HUES48 (cell line): ENCODE results near the gene RASSF5.

ENCODE experiments used
- H3K27ac ChIP-seq: one replicate; pipeline ENCODE4 v1.7.0; 2013; ENCODE audit warnings: low read depth, low read length, inconsistent platforms
- H3K27me3 ChIP-seq: 2 replicates; pipeline ENCODE4 v1.6.1; 2013; ENCODE audit warnings: mild to moderate bottlenecking, low read length; ENCODE audit not compliant: control insufficient read depth, insufficient read depth
- H3K36me3 ChIP-seq: 2 replicates; pipeline ENCODE4 v1.6.1; 2013; ENCODE audit warnings: low read length; ENCODE audit not compliant: control insufficient read depth, insufficient read depth
- H3K4me1 ChIP-seq: 2 replicates; pipeline ENCODE4 v1.6.1; 2013; ENCODE audit warnings: mild to moderate bottlenecking, low read length; ENCODE audit not compliant: control insufficient read depth, insufficient read depth
- H3K4me3 ChIP-seq: 2 replicates; pipeline ENCODE4 v1.5.1; 2013; ENCODE audit warnings: mild to moderate bottlenecking, low read depth, low read length
- H3K9ac ChIP-seq: 2 replicates; pipeline ENCODE4 v1.6.1; 2013; ENCODE audit warnings: mild to moderate bottlenecking, low read depth, low read length, moderate library complexity
- H3K9me3 ChIP-seq: 2 replicates; pipeline ENCODE4 v1.6.1; 2013; ENCODE audit warnings: low read length; ENCODE audit not compliant: control insufficient read depth, insufficient read depth

Gene RASSF5

GRCh38 chr1:206582971-206583706 is 75.8 kb downstream of the RASSF5 start:
- Histone ChIP-seq H3K4me3 (no peak overlapping the region), H3K9me3 (no peaks in the 10 kb centered on the region), H3K27ac (no peak overlapping the region), H3K27me3 (no peaks in the 10 kb centered on the region), H3K4me1 (peaks cover 2% of the 10 kb centered on the region; the same call in 1 of the 2 replicates), H3K36me3 (no peaks in the 10 kb centered on the region), H3K9ac (no peak overlapping the region)

GRCh38 chr1:206583707-206584648 is 76.6 kb downstream of the RASSF5 start:
- H3K27ac ChIP-seq = no peak overlapping the region
- no peak overlapping the region for H3K4me3 ChIP-seq
- H3K4me1 ChIP-seq = peaks cover 2% of the 10 kb centered on the region; the same call in 1 of the 2 replicates
- no peaks in the 10 kb centered on the region for H3K9me3 ChIP-seq
- no peaks in the 10 kb centered on the region for H3K27me3 ChIP-seq
- 0 out of 2 replicates have a peak, but pooled peaks cover 2% of the 10 kb centered on the region for H3K36me3 ChIP-seq
- H3K9ac ChIP-seq = no peak overlapping the region

- Histone ChIP-seq H3K27ac (no peak overlapping the region), H3K4me3 (no peak overlapping the region), H3K27me3 (no peaks in the 10 kb centered on the region), H3K9me3 (no peaks in the 10 kb centered on the region), H3K36me3 (0 out of 2 replicates have a peak, but pooled peaks cover 8% of the 10 kb centered on the region), H3K4me1 (peaks cover 2% of the 10 kb centered on the region; the same call in 1 of the 2 replicates), H3K9ac (no peak overlapping the region)
Observed at GRCh38 chr1:206584683-206585082, 77.4 kb downstream of the RASSF5 start.

- H3K36me3 ChIP-seq = peaks cover 25% of the 10 kb centered on the region; the same call in 1 of the 2 replicates
- H3K9me3 ChIP-seq = no peaks in the 10 kb centered on the region
- H3K9ac ChIP-seq = no peak overlapping the region
Observed at GRCh38 chr1:206586501-206587445, 79.4 kb downstream of the RASSF5 start.

GRCh38 chr1:206587904-206588303 is 80.6 kb downstream of the RASSF5 start:
- Histone ChIP-seq H3K9me3 (no peaks in the 10 kb centered on the region), H3K9ac (no peak overlapping the region), H3K27me3 (no peaks in the 10 kb centered on the region), H3K4me1 (peaks cover 2% of the 10 kb centered on the region; the same call in 1 of the 2 replicates), H3K36me3 (peaks cover 35% of the 10 kb centered on the region), H3K4me3 (no peak overlapping the region), H3K27ac (no peak overlapping the region)

More at GRCh38 chr1:206586501-206587445, 79.4 kb downstream of the RASSF5 start:
- no peak overlapping the region for H3K4me3 ChIP-seq
- no peak overlapping the region for H3K27ac ChIP-seq
- no peaks in the 10 kb centered on the region for H3K27me3 ChIP-seq
- peaks cover 2% of the 10 kb centered on the region; the same call in 1 of the 2 replicates for H3K4me1 ChIP-seq

GRCh38 chr1:206588492-206588891 is 81.2 kb downstream of the RASSF5 start:
- H3K27me3 ChIP-seq = no peaks in the 10 kb centered on the region
- no peak overlapping the region for H3K27ac ChIP-seq
- H3K4me1 ChIP-seq = peaks cover under 1% of the 10 kb centered on the region; the same call in 1 of the 2 replicates
- H3K4me3 ChIP-seq = no peak overlapping the region
- H3K36me3 ChIP-seq = peaks cover 41% of the 10 kb centered on the region
- H3K9ac ChIP-seq = no peak overlapping the region
- H3K9me3 ChIP-seq = no peaks in the 10 kb centered on the region

- peaks cover 46% of the 10 kb centered on the region for H3K36me3 ChIP-seq
- no peak overlapping the region for H3K4me3 ChIP-seq
- no peak overlapping the region for H3K9ac ChIP-seq
- H3K4me1 ChIP-seq = no peaks in the 10 kb centered on the region
- H3K27ac ChIP-seq = no peak overlapping the region
- H3K27me3 ChIP-seq = no peaks in the 10 kb centered on the region
- H3K9me3 ChIP-seq = no peaks in the 10 kb centered on the region
Observed at GRCh38 chr1:206589206-206589605, 81.9 kb downstream of the RASSF5 start.

- no peak overlapping the region for H3K27ac ChIP-seq
Observed at GRCh38 chr1:206590025-206590758, 82.9 kb downstream of the RASSF5 start.

GRCh38 chr1:206591226-206591625 is 83.9 kb downstream of the RASSF5 start:
- Histone ChIP-seq H3K4me1 (no peaks in the 10 kb centered on the region), H3K36me3 (peaks cover 66% of the 10 kb centered on the region), H3K9ac (no peak overlapping the region), H3K27ac (no peak overlapping the region), H3K9me3 (no peaks in the 10 kb centered on the region), H3K27me3 (no peaks in the 10 kb centered on the region), H3K4me3 (no peak overlapping the region)

More at GRCh38 chr1:206590025-206590758, 82.9 kb downstream of the RASSF5 start:
- H3K9me3 ChIP-seq = no peaks in the 10 kb centered on the region
- H3K4me3 ChIP-seq = no peak overlapping the region
- no peak overlapping the region for H3K9ac ChIP-seq
- H3K27me3 ChIP-seq = no peaks in the 10 kb centered on the region
- peaks cover 56% of the 10 kb centered on the region for H3K36me3 ChIP-seq
- no peaks in the 10 kb centered on the region for H3K4me1 ChIP-seq

GRCh38 chr1:206591696-206592095 is 84.4 kb downstream of the RASSF5 start:
- H3K27ac ChIP-seq = no peak overlapping the region
- H3K36me3 ChIP-seq = peaks cover 70% of the 10 kb centered on the region
- no peaks in the 10 kb centered on the region for H3K27me3 ChIP-seq
- H3K9me3 ChIP-seq = no peaks in the 10 kb centered on the region
- no peak overlapping the region for H3K4me3 ChIP-seq
- no peak overlapping the region for H3K9ac ChIP-seq
- no peaks in the 10 kb centered on the region for H3K4me1 ChIP-seq
